NK-92 treated with Interleukin-12 subunit alpha and Interleukin-12 subunit beta, amount 100 ng/mL, for 24 hours (cell line): ENCODE data around the gene LHPP.
"Not testable (repeated sequence)": the region's sequence is repeated elsewhere in the genome, so short reads cannot be mapped to it uniquely, and the experiment has no call there.

Experiments used
- DNase-seq: peaks from one replicate; lab custom pipeline; 2025; lab: John Stamatoyannopoulos, UW

The LHPP gene

DNA sequence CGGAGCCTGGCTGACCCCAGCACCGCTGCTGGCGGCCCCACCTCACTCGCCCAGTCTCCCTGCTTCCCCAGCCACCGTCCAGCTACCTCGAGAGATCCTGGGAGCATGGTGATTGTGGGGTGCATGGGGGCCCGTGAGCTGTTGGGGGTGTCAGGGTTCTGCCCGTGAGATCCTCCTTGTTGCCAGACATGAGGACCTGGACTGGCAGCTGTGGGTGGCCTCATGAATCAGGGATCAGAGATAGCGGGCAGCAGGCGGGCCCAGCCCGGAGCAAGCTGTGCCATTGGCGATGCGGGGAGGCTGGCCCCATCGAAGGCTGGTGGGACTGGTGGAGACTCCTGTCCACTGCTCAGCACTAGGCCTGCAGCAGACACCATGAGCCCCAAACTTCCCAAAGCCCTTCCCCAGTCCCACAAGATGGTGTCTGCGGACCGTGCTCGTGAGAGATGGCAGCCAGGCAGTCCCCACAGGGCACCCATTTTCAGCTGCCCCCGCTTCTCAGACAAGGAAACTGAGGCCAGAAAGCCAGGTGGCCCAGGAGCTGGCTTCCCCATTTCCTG lies 75.6 kb downstream of the LHPP start:
- no peak for DNase-seq

DNA sequence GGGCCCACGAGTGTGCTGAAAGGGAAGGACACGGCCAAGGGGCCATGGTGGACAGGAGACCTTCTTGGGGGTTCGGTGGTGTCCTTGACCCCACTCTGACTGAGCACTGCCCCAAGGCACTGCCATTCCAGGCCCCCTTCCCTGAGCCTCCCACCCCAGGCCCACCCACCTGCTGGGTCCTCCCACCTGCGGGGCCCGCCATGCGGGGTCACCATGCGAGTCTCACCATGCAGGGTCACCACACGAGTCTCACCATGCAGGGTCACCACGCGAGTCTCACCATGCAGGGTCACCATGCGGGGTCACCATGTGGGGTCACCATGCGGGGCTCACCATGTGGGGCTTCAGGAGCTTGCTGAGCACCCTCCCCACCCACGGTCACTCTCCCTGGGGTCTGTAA lies 76.3 kb downstream of the LHPP start:
- no peak for DNase-seq

DNA sequence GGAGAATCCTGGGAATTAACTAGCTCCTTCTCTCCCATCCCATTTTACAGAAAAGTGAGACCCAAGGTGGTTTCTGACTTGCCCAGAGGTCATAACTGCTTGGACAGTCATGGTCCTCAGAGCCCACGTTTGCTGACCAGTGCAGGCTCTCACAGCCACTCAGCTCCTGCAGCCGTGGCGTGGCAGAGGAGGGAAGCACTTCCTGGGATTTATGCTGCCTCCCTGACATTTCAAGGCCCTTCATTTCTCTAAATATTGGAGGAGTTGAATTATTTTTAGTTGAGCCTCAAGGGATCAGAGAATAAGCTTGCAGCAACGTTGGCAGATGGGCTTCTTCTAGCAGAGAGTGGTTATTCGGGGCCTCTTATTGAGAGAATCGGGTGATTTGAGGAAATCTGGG lies 77.1 kb downstream of the LHPP start:
- no peak for DNase-seq

DNA sequence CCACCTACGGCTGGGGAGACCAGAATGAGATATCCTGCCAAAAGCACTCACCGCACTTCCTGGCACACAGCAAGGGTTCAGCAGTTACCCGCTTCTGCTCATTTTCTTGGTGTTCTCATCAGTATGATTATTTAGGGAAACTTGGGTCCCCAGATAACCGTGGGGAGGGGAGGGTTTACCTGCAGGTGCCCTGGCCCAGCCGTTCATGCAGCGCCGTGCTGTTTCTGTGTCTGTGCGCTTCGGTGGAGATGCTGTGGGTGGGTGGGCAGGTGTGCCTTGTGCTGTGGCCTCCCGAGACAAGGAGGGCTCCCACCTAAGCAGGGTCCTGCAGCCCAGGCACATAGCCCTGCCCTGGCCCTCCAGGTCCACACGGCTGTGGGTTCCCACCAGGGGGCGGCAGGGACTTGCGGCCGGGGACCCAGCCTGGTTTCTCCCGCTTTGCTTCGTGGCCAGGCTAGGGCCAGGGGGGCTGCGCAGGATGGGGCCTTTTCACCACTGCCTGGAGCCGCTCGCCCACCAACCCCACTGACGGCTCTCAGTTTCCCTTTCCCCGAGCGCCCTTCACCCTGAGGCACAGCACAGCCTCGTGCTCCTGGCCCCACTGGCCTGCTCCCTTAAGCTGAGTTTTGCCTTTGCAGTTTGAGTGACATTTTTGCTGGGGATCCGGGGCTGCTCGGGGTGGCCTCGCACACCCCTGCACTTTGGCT lies 78.5 kb downstream of the LHPP start:
- DNase-seq = peak; percentile 9

DNA sequence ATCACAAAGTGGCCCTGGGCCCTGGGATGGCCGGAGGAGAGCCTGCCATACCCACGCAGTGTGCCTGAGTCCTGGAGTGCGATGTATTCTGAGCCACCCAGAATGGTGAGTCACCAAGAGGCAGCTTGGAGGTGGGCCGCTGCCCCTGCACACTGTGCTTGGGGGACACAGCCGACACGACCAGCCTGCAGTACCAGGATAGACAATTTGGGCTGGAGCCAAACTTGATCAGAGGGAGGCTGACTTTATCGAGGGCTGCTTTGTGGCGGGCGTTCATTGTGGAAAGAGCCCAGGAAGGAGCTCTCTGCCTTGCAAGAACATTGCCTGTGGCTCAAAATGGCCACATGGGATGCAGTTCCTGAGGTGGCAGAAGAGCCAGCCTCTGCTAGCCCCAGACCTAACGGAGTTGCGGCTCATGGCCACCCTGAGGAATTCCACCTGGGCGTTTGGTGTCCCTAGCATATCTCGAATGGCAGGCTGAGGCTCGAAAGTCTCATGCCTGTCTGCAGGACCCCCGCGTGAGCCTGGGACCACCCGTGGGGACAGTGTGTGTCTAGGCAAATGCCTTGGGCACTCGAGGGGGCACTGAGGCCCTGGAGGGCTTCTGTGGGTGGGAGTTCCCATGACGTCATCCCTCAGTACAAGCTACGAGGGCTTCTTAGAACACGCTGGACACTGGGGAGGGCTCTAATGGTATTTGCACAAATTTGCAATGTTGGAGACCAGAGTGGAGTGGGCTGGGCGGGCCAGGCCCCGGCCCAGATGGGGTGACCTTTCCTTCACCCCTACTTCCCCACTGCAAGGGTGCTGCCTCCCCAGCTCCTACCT lies 79.7 kb downstream of the LHPP start:
- DNase-seq = no peak

DNA sequence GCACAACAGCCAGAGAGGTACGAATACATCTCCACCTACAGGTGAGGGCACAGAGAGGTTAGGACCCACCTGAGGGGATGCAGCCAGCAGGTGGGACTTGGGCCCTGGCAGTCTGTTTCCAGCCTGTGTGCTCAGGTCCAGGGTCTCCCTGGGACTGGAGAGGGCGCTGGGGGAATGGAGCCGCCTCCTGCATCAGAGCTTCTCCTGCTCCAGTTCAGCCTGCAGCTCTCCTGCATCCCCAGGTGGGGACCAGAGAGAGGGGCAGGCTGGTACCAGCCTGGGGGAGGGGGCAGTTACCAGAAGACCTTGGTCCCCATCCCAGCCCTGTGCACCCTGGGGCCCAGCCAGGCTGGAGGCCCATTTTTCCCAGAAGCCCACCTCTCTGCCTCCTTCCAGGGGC lies 80.7 kb downstream of the LHPP start:
- no peak for DNase-seq

DNA sequence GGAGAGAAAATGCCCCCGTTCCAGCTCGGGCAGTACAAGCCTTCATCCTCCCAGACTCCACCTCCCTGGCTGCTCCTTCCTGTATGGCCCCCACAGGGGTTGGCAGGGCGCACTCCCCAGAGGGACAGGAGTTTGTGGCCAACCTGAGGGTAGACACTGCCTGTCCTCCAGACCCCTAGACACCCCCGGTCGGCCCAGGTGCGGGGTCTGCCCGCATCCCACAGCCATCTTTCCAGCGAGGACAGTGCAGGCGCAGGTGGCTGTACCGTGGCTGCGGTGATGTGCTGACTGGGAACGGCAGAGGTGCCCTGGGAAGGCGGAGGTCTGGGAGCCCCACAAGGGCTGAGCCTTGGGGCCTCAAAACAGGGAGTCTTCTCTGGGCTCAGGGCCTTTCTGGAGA lies 81.5 kb downstream of the LHPP start:
- DNase-seq = no peak

DNA sequence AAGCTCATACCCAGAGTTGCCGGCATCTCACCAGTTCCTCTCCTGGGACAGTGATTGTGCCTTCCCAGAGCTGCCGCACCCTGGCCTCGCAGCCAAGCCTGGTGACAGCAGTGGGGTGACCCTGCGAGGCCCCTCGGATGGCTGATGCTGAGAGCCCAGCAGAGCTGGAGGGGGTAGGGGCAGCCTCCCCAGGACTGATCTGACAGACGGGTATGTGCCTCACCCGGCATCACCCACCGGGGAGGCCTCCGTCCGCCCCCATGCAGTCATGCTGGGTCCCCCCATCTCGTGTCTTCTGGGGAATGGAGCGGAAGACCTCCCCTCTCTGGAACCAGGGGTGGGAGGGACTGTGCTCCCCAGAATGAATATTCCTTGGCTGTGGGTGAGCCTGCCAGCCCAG lies 82.3 kb downstream of the LHPP start:
- DNase-seq = no peak

DNA sequence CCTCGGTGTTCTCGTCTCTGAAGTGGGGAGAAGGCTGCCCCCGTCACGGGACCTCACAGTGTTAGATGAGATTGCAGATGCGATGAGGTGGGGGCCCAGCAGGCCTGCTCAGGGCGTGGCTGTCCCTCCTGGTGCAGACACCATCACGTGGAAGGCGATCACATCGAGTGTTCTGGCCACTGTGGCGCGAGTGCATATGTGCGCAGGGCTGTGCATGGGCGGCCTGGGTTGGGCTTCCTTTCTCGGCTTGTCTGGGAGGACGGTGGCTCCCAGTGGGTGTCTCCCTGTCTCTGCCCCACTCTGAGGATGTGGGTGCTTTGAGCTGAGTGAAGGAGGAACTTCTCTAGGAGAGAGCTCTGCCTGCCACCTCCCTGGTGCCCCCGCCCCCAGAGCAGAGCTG lies 83.1 kb downstream of the LHPP start:
- DNase-seq = no peak

DNA sequence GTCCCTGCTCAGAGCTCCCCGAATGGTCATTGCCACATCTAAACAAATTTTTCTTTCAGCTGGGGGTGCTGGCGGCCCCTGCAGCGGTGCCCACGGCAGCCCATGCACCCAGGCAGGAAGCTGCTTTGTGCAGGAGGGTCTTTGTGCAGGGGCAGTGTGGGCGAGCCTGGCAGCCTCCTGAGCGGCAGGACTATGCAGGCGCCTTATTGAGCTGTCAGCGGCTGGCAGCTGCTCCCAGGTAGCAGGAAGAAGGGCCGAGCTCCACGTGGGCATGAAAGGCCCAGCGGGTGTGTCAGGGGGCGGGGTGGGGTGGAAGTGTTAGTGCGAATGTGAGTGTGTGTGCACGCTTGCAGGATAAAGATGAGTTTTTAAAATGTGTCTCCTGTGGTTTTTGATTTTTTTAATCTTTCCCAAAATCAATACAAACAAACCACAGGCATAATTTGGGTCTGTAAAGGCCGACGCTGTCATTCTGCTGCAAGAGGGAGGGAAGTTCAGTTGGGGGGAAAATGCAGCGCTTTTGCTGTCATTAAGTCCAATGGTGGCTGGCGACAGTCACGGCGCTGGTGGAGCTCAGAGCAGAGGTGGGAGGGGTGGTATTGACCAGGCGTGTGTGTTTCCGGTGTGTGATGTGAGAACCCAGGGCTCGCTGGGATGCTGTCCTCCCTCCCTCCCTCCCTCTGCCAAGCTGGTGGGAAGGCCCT lies 83.9 kb downstream of the LHPP start:
- no peak for DNase-seq

DNA sequence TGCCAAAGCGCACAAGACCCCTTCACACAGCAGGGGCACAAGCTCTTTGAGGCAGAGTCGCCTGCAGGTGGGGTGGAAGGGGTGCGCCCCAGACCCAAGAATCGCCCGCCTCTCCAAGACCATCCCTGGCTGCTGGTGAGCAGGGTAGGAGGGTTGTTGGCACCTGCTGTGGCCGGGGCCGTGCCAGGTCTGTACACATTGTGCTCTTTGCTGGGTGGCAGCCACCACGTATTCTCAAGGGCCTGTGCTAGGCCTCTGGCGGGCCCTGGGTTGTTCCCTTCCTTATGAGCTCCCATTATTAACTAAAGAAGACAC lies 84.4 kb downstream of the LHPP start:
- DNase-seq = no peak

DNA sequence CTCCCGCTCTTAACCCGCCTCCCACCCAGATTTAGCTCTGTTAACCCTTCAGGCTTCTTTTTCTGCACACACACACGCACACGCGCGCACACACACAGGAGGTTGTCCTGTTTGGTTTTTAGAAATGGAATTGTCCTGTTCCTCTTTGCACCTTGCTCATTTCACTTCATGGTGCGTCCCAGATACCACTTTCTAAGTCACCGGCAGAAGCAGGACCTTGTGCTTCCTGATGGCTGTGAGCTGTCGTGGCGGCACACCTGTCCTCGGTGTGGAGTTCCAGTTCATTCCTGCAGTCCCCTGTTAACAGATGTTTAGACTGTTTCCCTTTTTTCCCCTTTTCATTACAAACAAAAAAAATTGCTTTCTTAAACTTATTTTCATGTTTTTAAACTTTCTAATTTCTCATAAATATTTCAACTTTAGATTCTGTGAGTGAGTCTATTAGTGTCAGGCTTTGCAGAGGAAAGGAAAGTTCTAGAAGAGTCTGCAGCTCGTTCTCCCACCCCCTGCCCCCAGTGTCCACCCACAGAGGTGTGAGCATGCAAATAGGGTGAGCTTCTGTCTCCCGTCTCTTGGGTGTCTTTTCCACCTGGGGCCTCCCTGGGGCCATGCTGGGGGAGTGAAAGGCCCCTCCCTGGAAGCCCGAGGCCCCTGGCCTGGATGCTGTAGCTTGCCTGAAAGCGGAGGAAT lies 85.5 kb downstream of the LHPP start:
- no peak for DNase-seq

DNA sequence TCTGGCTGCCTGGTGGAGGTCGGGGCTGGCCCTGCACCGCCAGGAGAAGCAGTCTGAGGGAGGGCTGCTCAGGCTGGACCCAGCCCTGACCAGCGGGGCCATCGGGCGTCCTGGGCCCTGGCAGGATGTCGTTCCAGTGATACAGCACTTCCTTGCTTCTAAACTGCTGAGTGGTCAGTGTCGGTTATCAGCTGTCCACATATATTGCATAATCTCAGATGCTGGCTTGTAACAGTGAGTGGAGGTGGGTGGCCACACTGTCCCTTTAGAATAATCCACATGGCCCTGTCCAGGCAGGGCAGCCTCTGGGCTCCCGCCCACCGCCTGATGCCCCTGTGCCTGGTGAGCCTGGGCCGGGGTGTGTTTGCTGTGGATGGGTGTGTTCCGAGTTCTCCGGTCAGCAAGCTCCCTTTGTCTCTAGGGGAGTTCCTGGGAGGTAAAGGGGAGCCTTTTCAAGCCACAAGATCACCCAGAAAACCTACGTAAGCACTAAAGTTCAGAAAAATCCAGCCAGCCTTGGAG lies 86.1 kb downstream of the LHPP start:
- DNase-seq = no peak

DNA sequence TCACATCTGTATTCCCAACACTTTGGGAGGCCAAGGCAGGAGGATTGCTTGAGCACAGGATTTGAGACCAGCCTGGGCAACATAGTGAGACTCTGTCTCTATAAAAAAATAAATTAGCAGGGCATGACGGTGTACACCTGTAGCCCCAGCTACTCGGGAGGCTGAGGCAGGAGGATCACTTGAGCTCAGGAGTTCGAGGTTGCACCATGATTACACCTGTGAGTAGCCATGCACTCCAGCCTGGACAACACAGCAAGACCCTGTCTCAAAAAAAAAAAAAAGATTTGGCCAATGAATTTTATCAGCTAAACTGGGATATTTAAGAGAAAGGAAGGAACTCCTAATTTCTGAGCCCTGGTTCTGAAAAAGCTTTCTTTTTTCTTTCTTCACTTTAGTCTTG lies 87.5 kb downstream of the LHPP start:
- DNase-seq = not testable (repeated sequence)

DNA sequence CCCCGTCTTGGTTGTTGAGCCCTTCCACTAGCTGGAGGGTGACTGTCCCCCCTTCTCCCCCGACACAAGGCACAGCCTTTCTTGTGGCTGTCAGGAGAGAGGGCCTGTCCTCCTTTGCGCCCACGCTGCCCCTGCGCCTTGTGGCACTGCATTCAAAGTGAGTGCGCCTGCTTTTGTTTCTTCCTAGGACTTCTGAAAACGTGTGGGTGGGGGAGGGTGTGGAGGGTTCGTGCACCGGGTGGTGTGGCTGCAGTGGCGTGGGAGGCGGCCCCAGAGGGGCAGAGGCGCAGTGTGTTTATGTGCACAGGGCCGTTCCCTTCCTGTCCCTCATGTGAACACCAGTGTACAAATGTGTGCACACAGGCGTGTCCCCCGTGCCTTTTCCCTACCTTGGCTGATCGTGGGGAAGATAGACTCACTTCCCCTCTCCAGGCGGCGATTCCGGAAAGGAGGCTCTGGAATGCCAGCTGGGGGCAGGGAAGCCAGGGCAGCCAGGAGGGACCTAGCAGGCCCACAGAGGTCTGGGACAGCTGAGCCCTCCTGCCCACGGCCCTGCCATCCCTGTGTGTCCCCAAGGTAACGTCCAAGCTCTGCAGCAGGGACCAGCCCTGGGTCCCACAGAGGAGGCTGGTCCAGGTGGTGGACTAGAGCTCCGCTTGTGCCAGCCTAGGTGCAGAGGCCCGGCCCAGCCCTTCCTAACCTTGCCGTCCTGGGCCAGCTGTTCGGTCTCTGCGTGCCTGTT lies 88.8 kb downstream of the LHPP start:
- DNase-seq = no peak

DNA sequence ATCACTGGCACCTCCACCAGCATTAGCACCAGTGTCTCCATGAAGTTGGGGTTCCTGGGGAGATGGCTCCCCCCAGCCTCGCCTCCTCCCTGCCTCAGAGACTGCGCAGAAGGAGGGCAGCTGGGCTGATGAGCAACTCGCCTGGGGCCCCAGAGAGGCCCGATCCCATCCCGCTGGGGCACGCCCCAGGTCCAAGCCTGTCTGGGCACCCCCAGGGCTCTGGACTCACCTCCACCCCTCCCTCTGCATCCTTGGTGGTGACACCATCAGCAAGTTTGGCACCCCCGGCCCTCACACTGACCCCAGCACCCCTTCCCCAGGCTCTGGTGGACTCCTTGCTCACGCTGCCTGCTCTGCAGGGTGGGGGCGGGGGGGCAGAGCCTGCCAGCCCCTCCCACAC lies 89.5 kb downstream of the LHPP start:
- DNase-seq = no peak

DNA sequence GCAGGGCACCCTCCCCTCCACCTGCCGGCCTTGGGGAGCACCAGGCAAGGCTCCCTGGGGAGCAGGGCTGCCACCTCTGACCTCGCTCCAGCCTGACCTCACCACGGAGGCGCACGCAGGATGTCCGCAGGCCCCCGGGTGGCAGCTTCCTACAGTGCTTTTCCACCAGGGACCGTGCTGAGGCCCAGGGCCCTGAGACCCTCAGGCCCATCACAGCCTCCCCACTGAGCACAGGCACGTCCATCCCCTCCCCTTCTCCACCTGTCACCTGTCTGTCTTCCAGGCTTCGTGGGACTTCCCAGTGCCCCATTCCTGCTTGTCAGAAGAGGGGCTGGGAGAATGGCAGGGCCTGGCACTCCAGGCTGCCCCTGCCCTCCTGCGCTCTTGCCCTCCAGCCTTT lies 90.1 kb downstream of the LHPP start:
- DNase-seq = no peak

DNA sequence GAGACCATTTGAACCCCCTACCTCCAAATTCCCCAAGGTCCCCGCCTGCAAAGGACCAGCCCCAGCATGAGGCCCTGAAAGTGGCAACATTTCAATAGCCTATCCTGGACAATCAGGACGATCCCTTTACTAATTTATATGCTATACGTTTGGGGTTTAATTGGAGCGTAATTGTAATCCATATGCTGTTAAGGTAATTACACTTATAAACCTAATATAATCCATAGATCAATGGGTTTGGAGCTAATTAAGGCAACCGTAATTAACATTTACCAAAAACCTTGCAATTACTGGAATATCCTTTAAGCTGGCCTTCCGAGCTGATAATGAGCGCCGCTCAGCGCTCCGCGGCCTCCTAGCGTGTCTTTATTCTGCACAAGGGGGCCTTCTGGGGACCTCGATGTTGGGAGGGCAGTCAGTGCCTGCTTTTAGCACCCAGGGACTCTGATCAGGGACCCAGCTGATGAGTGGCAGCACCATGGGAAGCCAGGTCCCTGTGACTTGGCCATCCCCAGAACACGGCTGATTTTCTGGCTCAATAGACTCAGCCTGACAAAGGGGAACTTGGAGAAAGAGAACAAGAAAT lies 91.2 kb downstream of the LHPP start:
- DNase-seq = no peak

DNA sequence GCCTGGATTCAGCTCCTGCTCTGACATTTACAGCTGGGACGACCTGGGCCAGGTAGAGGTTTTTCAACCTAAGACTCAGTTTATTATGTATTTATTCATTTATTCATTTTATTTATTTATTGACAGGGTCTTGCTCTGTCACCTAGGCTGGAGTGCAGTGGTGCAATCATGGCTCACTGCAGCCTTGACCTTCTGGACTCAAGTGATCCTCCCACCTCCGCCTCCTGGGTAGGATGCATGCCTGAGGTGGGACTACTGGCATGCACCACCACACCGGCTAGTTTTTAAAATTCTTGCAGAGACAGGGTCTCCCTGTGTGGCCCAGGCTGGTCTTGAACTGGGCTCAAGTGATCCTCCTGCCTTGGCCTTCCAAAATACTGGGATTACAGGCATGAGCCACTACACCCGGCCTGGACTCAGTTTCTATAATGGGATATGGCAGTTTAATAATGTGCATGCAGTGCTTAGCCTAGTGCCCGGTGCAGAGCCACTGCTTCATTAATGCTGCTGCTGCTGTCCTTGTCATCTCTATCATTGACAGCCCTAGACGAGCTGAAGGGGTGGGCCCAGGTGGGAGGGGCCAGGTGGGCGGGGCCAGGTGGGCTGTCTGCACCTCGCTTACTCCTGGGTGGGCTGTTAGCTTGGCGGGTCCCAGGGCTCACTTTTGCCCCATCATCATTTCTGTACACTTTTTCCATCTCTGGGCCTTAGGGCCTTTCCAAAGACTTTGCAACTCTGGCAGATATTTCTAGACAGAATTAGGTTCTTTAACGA lies 92.6 kb downstream of the LHPP start:
- DNase-seq = no peak

DNA sequence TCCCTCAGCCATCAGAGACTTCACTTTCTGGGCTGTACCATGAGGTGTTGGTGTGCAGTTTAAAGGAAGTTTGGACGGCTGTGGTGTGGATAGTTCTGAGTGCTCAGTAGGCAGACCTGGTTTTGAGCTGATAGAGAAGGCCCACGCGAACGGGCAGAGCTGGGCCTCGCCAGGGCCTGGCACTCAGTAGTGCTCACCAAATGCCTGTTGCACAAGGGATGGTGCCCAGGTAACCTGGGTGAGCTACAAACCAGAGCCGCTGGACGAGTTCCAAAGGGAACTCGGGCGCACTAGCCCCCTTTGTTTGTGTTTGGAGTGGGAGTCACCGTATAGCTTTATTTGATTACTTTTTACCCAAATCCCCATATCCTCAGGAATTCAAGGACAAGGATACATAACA lies 95.5 kb downstream of the LHPP start:
- DNase-seq = no peak
